ACC112 (cell line): ENCODE measurements around the gene PVR.

Experiments
- H2AFZ ChIP-seq: fragments of 200-600 bp; sonication (generic); one replicate; pipeline ENCODE4 v1.6.0; 2017; ENCODE audit warnings: antibody characterized with exemption, low read length; ENCODE audit not compliant: unreplicated experiment
- H3K27ac ChIP-seq: fragments of 200-600 bp; sonication (generic); 2 replicates; pipeline ENCODE4 v1.5.1; 2014; ENCODE audit warnings: low read depth, mild to moderate bottlenecking, antibody characterized with exemption, low read length, moderate library complexity
- H3K27me3 ChIP-seq: fragments of 200-600 bp; sonication (generic); 2 replicates; pipeline ENCODE4 v1.6.1; 2014; ENCODE audit warnings: mild to moderate bottlenecking, antibody characterized with exemption, low read length, moderate library complexity, mixed read lengths; ENCODE audit not compliant: insufficient read depth
- H3K36me3 ChIP-seq: fragments of 200-600 bp; sonication (generic); 2 replicates; pipeline ENCODE4 v1.6.1; 2016; ENCODE audit warnings: mild to moderate bottlenecking, antibody characterized with exemption, low read length, moderate library complexity, mixed read lengths; ENCODE audit not compliant: insufficient read depth
- H3K4me1 ChIP-seq: fragments of 200-600 bp; sonication (generic); one replicate; pipeline ENCODE4 v1.6.1; 2016; ENCODE audit warnings: low read length, mixed read lengths; ENCODE audit not compliant: insufficient read depth, unreplicated experiment, control insufficient read depth
- H3K4me3 ChIP-seq: fragments of 200-600 bp; sonication (generic); 2 replicates; pipeline ENCODE4 v1.5.1; 2014; ENCODE audit warnings: mild to moderate bottlenecking, low read depth, low read length
- H3K79me2 ChIP-seq: fragments of 200-600 bp; sonication (generic); one replicate; pipeline ENCODE4 v1.6.0; 2016; ENCODE audit warnings: low read length; ENCODE audit not compliant: control insufficient read depth, unreplicated experiment, insufficient read depth

PVR gene

GRCh38 chr19:44645407-44646048 is 1.8 kb downstream of the PVR start:
- Histone ChIP-seq H3K36me3 (peaks cover 3% of the 10 kb centered on the region; the same call in 1 of the 2 replicates), H3K4me1 (peaks cover 28% of the 10 kb centered on the region), H3K79me2 (peaks cover 34% of the 10 kb centered on the region), H3K4me3 (peak overlapping the region; percentile 58; the same call in 1 of the 2 replicates), H3K27me3 (no peaks in the 10 kb centered on the region), H2AFZ (no peak overlapping the region), H3K27ac (no peak overlapping the region)

- Histone ChIP-seq H3K27me3 (no peaks in the 10 kb centered on the region), H3K79me2 (peaks cover 34% of the 10 kb centered on the region), H3K27ac (no peak overlapping the region), H3K4me1 (peaks cover 23% of the 10 kb centered on the region), H2AFZ (no peak overlapping the region), H3K4me3 (0 out of 2 replicates have a peak overlapping the region, but pooled peaks have one; percentile 25), H3K36me3 (peaks cover 3% of the 10 kb centered on the region; the same call in 1 of the 2 replicates)
Measured at GRCh38 chr19:44646049-44646416, 2.3 kb downstream of the PVR start.

- H3K79me2 ChIP-seq = peaks cover 34% of the 10 kb centered on the region
- H3K4me3 ChIP-seq = no peak overlapping the region
- H3K27ac ChIP-seq = no peak overlapping the region
- no peak overlapping the region for H2AFZ ChIP-seq
- H3K4me1 ChIP-seq = peaks cover 19% of the 10 kb centered on the region
- H3K27me3 ChIP-seq = no peaks in the 10 kb centered on the region
- peaks cover 3% of the 10 kb centered on the region; the same call in 1 of the 2 replicates for H3K36me3 ChIP-seq
Measured at GRCh38 chr19:44647144-44647543, 3.4 kb downstream of the PVR start.

DNA sequence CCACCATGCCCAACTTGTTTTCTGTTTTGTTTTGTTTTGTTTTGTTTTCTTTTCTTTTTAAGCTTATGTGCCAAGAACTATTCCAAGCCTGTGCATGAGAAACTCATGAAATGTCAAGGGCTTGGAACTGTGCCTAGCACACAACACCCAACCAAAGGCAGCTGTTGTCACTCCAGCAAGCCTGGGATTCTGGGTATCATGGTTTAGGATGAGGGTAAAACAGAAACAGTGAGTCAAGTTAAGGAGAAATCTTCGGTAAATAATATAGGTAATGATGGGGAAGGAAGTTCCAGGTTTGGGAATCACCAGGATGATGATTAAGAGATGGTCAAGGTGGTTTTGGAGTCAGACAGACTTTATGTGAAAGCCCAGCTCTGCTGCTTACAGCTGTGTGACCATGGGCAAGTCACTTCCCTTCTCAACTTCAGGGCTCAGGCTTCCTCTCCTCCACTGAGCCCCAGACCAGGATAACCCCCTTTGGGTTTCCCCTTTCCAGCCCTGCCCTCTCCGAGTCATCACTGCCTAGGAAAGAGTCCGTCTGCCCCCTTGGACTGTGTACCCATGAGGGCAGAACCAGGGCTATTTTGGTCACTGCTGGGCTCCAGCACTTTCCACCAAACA is 5.0 kb downstream of the PVR start:
- peak overlapping the region; percentile 62 for H3K27ac ChIP-seq
- H3K36me3 ChIP-seq = peaks cover 3% of the 10 kb centered on the region; the same call in 1 of the 2 replicates
- no peak overlapping the region for H2AFZ ChIP-seq
- peaks cover 34% of the 10 kb centered on the region for H3K79me2 ChIP-seq
- H3K4me1 ChIP-seq = peaks cover 19% of the 10 kb centered on the region
- H3K4me3 ChIP-seq = no peak overlapping the region
- H3K27me3 ChIP-seq = no peaks in the 10 kb centered on the region

- Histone ChIP-seq H2AFZ (no peak overlapping the region), H3K36me3 (peaks cover 3% of the 10 kb centered on the region; the same call in 1 of the 2 replicates), H3K4me3 (no peak overlapping the region), H3K79me2 (peaks cover 29% of the 10 kb centered on the region), H3K4me1 (peaks cover 19% of the 10 kb centered on the region), H3K27ac (no peak overlapping the region), H3K27me3 (no peaks in the 10 kb centered on the region)
Measured at GRCh38 chr19:44649578-44650145, 6.0 kb downstream of the PVR start.

DNA sequence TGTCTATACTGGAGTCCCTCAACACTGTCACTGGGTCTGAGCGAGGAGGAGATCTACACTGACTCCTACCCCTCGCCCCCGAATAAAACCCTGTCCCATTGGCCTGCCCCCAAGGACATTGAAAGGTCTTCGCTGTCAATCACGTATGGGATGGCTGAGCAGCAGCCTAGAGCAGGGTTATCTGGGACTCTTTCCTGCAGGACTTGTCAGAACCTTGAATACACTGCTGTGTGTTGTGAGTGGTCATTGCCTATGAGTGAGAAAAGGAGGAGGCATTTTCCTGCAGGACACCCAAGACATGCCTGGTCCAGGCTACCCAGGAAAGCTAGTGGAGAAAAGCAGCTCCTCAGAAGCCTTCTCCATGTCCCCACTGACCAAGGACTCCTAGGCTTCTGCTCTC is 9.6 kb downstream of the PVR start:
- peaks cover 3% of the 10 kb centered on the region; the same call in 1 of the 2 replicates for H3K36me3 ChIP-seq
- no peak overlapping the region for H2AFZ ChIP-seq
- H3K4me3 ChIP-seq = no peak overlapping the region
- H3K4me1 ChIP-seq = peaks cover 8% of the 10 kb centered on the region
- no peaks in the 10 kb centered on the region for H3K27me3 ChIP-seq
- no peak overlapping the region for H3K27ac ChIP-seq
- H3K79me2 ChIP-seq = peaks cover 5% of the 10 kb centered on the region

DNA sequence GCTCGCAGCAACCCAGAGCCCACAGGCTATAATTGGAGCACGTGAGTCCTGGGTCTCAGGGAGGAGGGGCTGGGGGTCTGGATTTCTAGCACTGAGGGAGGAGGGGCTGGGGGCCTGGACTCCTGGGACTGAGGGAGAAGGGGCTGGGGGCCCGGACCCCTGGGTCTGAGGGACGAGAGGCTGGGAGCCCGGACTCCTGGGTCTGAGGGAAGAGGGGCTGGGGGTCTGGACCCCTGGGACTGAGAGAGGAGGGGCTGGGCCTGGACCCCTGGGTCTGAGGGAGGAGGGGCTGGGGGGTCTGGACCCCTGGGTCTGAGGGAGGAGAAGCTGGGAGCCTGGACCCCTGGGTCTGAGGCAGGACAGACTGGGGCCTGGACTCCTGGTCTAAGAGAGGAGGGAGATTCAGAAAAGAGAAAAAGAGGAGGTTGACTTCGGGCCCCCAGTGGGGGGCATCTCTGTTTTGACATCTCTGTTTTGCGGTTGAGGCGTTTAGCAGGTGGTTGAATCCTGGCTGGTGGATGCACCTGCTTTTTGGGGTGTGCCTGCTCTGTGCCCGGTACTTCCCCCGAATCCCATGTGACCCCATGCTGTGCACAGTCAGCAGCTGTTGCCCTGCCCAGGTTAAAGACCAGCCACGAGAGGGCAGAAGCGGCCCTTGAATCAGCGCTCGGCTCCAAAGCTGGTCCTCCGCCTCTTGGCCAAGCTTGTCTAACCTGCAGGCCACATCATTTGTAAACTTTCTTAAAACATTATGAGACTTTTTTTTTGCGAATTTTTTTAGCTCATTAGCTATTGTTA is 10.5 kb downstream of the PVR start:
- Histone ChIP-seq H3K79me2 (peaks cover 5% of the 10 kb centered on the region), H3K4me3 (no peak overlapping the region), H3K27ac (no peak overlapping the region), H3K27me3 (no peaks in the 10 kb centered on the region), H2AFZ (no peak overlapping the region), H3K36me3 (peaks cover 9% of the 10 kb centered on the region; the same call in 1 of the 2 replicates), H3K4me1 (peaks cover under 1% of the 10 kb centered on the region)

DNA sequence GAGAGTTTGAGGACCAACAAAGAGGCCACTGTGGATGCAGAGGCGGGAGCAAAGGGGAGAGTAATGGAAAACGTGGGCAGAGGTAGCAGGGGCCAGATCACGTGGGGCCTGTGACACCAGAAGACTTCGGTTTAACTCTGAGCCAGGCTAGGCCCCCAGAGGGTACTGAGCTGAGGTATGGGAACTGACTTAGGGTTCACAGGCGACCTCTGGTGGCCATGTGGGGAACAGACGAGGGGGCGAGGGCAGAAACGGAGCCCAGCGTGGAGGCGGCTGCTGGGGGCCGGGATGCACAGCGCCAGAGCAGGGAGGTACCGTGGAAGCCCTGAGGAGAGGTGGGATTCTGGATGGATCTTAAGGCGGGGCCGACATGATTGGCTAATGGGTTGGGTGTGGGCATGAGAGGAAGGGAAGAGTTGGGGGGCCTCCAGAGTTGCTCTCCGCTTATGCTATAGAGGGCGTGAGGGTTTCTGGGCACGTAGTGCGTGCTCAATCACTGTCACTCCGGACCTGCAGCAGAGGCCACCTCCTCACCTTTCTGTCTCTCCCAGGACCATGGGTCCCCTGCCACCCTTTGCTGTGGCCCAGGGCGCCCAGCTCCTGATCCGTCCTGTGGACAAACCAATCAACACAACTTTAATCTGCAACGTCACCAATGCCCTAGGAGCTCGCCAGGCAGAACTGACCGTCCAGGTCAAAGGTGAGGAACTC is 13.7 kb downstream of the PVR start:
- Histone ChIP-seq H3K4me1 (no peaks in the 10 kb centered on the region), H3K4me3 (no peak overlapping the region), H3K27me3 (no peaks in the 10 kb centered on the region), H3K79me2 (no peaks in the 10 kb centered on the region), H3K27ac (no peak overlapping the region), H2AFZ (no peak overlapping the region), H3K36me3 (peaks cover 18% of the 10 kb centered on the region; the same call in 1 of the 2 replicates)

DNA sequence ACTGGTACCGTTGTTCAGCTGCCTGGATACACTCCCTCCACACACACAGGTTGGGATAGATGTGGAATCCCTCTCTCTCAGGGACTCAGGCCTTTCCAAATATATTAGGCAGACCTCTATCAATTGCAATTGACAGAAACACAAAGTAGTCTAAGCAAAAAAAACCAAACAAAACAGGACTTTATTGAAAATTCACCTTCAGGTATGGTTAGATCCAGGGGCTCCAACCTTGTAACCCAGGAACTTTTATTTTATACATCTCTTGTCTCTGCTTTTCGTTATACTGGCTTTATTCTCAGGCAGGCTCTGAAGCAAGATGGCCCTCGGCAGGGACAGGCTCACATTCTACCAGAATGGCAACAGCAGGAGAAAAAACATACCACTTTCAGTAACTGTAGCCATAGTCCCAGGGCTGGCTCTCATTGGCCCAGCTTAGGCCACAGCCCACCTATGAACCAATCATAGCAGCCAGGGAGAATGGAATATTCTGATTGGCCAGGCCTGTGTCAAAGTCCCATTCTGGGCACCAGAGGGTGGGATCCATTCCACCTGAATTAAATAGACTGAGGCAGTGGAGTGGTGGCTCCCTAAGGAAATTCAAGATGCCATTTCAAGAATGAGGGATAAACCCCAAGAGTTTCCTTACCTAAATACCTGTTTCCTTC is 14.5 kb downstream of the PVR start:
- Histone ChIP-seq H2AFZ (no peak overlapping the region), H3K36me3 (peaks cover 18% of the 10 kb centered on the region; the same call in 1 of the 2 replicates), H3K4me1 (no peaks in the 10 kb centered on the region), H3K79me2 (no peaks in the 10 kb centered on the region), H3K4me3 (no peak overlapping the region), H3K27ac (no peak overlapping the region), H3K27me3 (no peaks in the 10 kb centered on the region)
